Measurements from ENCODE around the gene TAF1D.
"Not testable (repeated sequence)": the region's sequence is repeated elsewhere in the genome, so short reads cannot be mapped to it uniquely, and the experiment has no call there.

Gene TAF1D

GRCh38 chr11:93759123-93759522, 17.8 kb upstream of the TAF1D start:
- not testable (repeated sequence) for H3K9me3 ChIP-seq (ENCODE audit: control insufficient read depth, low read length); H4K8ac ChIP-seq (ENCODE audit: low read length); H3K27ac ChIP-seq (ENCODE audit: low read length, poor library complexity, severe bottlenecking); H3K4ac ChIP-seq (ENCODE audit: low read depth in 1 of 2, low read length in 2 of 2); H2BK12ac ChIP-seq (ENCODE audit: low read length in 2 of 2); H2AFZ ChIP-seq (ENCODE audit: low read depth, low read length); H2BK5ac ChIP-seq (ENCODE audit: low read depth, low read length, poor library complexity, severe bottlenecking); H3K14ac ChIP-seq (ENCODE audit: low read length in 2 of 2); H3K23ac ChIP-seq (ENCODE audit: low read length in 2 of 2); H3K4me2 ChIP-seq (ENCODE audit: low read length, poor library complexity, severe bottlenecking); H3K4me3 ChIP-seq (ENCODE audit: insufficient read depth in 1 of 2, low read depth in 1 of 2, low read length in 2 of 2); H2BK120ac ChIP-seq (ENCODE audit: low read depth, low read length); H3K4me1 ChIP-seq (ENCODE audit: control insufficient read depth, insufficient read depth, low read depth, low read length); H3K27me3 ChIP-seq (ENCODE audit: control insufficient read depth in 1 of 2, insufficient read depth in 1 of 2, low read length in 2 of 2); H2BK15ac ChIP-seq (ENCODE audit: low read depth, poor library complexity, severe bottlenecking); H3K18ac ChIP-seq (ENCODE audit: low read depth in 1 of 2, low read length in 2 of 2); H3K79me1 ChIP-seq (replicated peaks; ENCODE audit: low read length, poor library complexity, severe bottlenecking); H3K9ac ChIP-seq (ENCODE audit: low read length); H4K91ac ChIP-seq (ENCODE audit: low read length); DNase-seq; H2AK5ac ChIP-seq (ENCODE audit: low read length, severe bottlenecking)
- peaks cover 28 to 87% of the 10 kb centered on the region in 2 experiments for H3K36me3 ChIP-seq (ENCODE audit: control insufficient read depth in 1 of 2, insufficient read depth in 2 of 2, low read depth in 1 of 2, low read length in 2 of 2)
- WGBS, result no CpG with 5 or more reads among the region's 4 CpGs

GRCh38 chr11:93757924-93758865, 16.9 kb upstream of the TAF1D start:
- Histone ChIP-seq H3K14ac (ENCODE audit: low read length in 2 of 2) (no peak overlapping the region), H2BK15ac (ENCODE audit: low read depth, poor library complexity, severe bottlenecking) (no peak overlapping the region), H3K79me1 (replicated peaks; ENCODE audit: low read length, poor library complexity, severe bottlenecking) (peaks cover 5% of the 10 kb centered on the region), H2AK5ac (ENCODE audit: low read length, severe bottlenecking) (no peak overlapping the region), H3K27ac (ENCODE audit: low read length, poor library complexity, severe bottlenecking) (no peak overlapping the region), H3K9me3 (ENCODE audit: control insufficient read depth, low read length) (no peaks in the 10 kb centered on the region), H2BK120ac (ENCODE audit: low read depth, low read length) (no peak overlapping the region), H3K4me3 (ENCODE audit: insufficient read depth in 1 of 2, low read depth in 1 of 2, low read length in 2 of 2) (no peak overlapping the region), H3K23ac (ENCODE audit: low read length in 2 of 2) (no peak overlapping the region), H3K18ac (ENCODE audit: low read depth in 1 of 2, low read length in 2 of 2) (no peak overlapping the region), H3K36me3 (ENCODE audit: control insufficient read depth in 1 of 2, insufficient read depth in 2 of 2, low read depth in 1 of 2, low read length in 2 of 2) (peaks cover 24 to 89% of the 10 kb centered on the region in 2 experiments), H4K8ac (ENCODE audit: low read length) (no peak overlapping the region), H2AFZ (ENCODE audit: low read depth, low read length) (no peak overlapping the region), H3K27me3 (ENCODE audit: control insufficient read depth in 1 of 2, insufficient read depth in 1 of 2, low read length in 2 of 2) (no peaks in the 10 kb centered on the region), H3K9ac (ENCODE audit: low read length) (no peak overlapping the region), H3K4me1 (ENCODE audit: control insufficient read depth, insufficient read depth, low read depth, low read length) (no peaks in the 10 kb centered on the region), H2BK12ac (ENCODE audit: low read length in 2 of 2) (no peak overlapping the region), H3K4me2 (ENCODE audit: low read length, poor library complexity, severe bottlenecking) (no peak overlapping the region), H3K4ac (ENCODE audit: low read depth in 1 of 2, low read length in 2 of 2) (no peak overlapping the region), H4K91ac (ENCODE audit: low read length) (no peak overlapping the region), H2BK5ac (ENCODE audit: low read depth, low read length, poor library complexity, severe bottlenecking) (no peak overlapping the region)
- WGBS, result 97% methylated on average over 38 of the region's 38 CpGs
- no peak for DNase-seq

GRCh38 chr11:93757301-93757700, 16.0 kb upstream of the TAF1D start:
- no peak overlapping the region for H3K4me2 ChIP-seq (ENCODE audit: low read length, poor library complexity, severe bottlenecking)
- H3K36me3 ChIP-seq (ENCODE audit: control insufficient read depth in 1 of 2, insufficient read depth in 2 of 2, low read depth in 1 of 2, low read length in 2 of 2), result peaks cover 24 to 81% of the 10 kb centered on the region in 2 experiments
- H3K27me3 ChIP-seq (ENCODE audit: control insufficient read depth in 1 of 2, insufficient read depth in 1 of 2, low read length in 2 of 2), result no peaks in the 10 kb centered on the region
- peaks cover 5% of the 10 kb centered on the region for H3K79me1 ChIP-seq (replicated peaks; ENCODE audit: low read length, poor library complexity, severe bottlenecking)
- no peak for DNase-seq
- no peak overlapping the region for H2BK120ac ChIP-seq (ENCODE audit: low read depth, low read length)
- H4K8ac ChIP-seq (ENCODE audit: low read length), result no peak overlapping the region
- H2AK5ac ChIP-seq (ENCODE audit: low read length, severe bottlenecking), result no peak overlapping the region
- no peak overlapping the region for H2BK5ac ChIP-seq (ENCODE audit: low read depth, low read length, poor library complexity, severe bottlenecking)
- H2BK12ac ChIP-seq (ENCODE audit: low read length in 2 of 2), result no peak overlapping the region
- 96% methylated on average over 3 of the region's 3 CpGs for WGBS
- H3K4me3 ChIP-seq (ENCODE audit: insufficient read depth in 1 of 2, low read depth in 1 of 2, low read length in 2 of 2), result no peak overlapping the region
- H3K4me1 ChIP-seq (ENCODE audit: control insufficient read depth, insufficient read depth, low read depth, low read length), result no peaks in the 10 kb centered on the region
- H3K9ac ChIP-seq (ENCODE audit: low read length), result no peak overlapping the region
- no peak overlapping the region for H3K18ac ChIP-seq (ENCODE audit: low read depth in 1 of 2, low read length in 2 of 2)
- no peak overlapping the region for H2BK15ac ChIP-seq (ENCODE audit: low read depth, poor library complexity, severe bottlenecking)
- no peak overlapping the region for H2AFZ ChIP-seq (ENCODE audit: low read depth, low read length)
- H3K14ac ChIP-seq (ENCODE audit: low read length in 2 of 2), result no peak overlapping the region
- H3K9me3 ChIP-seq (ENCODE audit: control insufficient read depth, low read length), result no peaks in the 10 kb centered on the region
- no peak overlapping the region for H3K23ac ChIP-seq (ENCODE audit: low read length in 2 of 2)
- no peak overlapping the region for H3K27ac ChIP-seq (ENCODE audit: low read length, poor library complexity, severe bottlenecking)
- H4K91ac ChIP-seq (ENCODE audit: low read length), result no peak overlapping the region
- no peak overlapping the region for H3K4ac ChIP-seq (ENCODE audit: low read depth in 1 of 2, low read length in 2 of 2)

- H3K9me3 ChIP-seq (ENCODE audit: control insufficient read depth, low read length), result no peaks in the 10 kb centered on the region
- 100% methylated on average over 3 of the region's 3 CpGs for WGBS
- peaks cover 5% of the 10 kb centered on the region for H3K79me1 ChIP-seq (replicated peaks; ENCODE audit: low read length, poor library complexity, severe bottlenecking)
- H3K27me3 ChIP-seq (ENCODE audit: control insufficient read depth in 1 of 2, insufficient read depth in 1 of 2, low read length in 2 of 2), result no peaks in the 10 kb centered on the region
- no peak overlapping the region for H3K4me3 ChIP-seq (ENCODE audit: insufficient read depth in 1 of 2, low read depth in 1 of 2, low read length in 2 of 2)
- no peak overlapping the region for H3K9ac ChIP-seq (ENCODE audit: low read length)
- H2BK15ac ChIP-seq (ENCODE audit: low read depth, poor library complexity, severe bottlenecking), result no peak overlapping the region
- no peak overlapping the region for H3K4me2 ChIP-seq (ENCODE audit: low read length, poor library complexity, severe bottlenecking)
- no peak overlapping the region for H2AFZ ChIP-seq (ENCODE audit: low read depth, low read length)
- H2BK120ac ChIP-seq (ENCODE audit: low read depth, low read length), result no peak overlapping the region
- no peak overlapping the region for H3K4ac ChIP-seq (ENCODE audit: low read depth in 1 of 2, low read length in 2 of 2)
- no peak overlapping the region for H2AK5ac ChIP-seq (ENCODE audit: low read length, severe bottlenecking)
- H3K14ac ChIP-seq (ENCODE audit: low read length in 2 of 2), result no peak overlapping the region
- no peaks in the 10 kb centered on the region for H3K4me1 ChIP-seq (ENCODE audit: control insufficient read depth, insufficient read depth, low read depth, low read length)
- peaks cover 24 to 79% of the 10 kb centered on the region in 2 experiments for H3K36me3 ChIP-seq (ENCODE audit: control insufficient read depth in 1 of 2, insufficient read depth in 2 of 2, low read depth in 1 of 2, low read length in 2 of 2)
- H2BK12ac ChIP-seq (ENCODE audit: low read length in 2 of 2), result no peak overlapping the region
- no peak for DNase-seq
- H3K27ac ChIP-seq (ENCODE audit: low read length, poor library complexity, severe bottlenecking), result no peak overlapping the region
- no peak overlapping the region for H3K18ac ChIP-seq (ENCODE audit: low read depth in 1 of 2, low read length in 2 of 2)
- no peak overlapping the region for H4K91ac ChIP-seq (ENCODE audit: low read length)
- no peak overlapping the region for H3K23ac ChIP-seq (ENCODE audit: low read length in 2 of 2)
- no peak overlapping the region for H4K8ac ChIP-seq (ENCODE audit: low read length)
- H2BK5ac ChIP-seq (ENCODE audit: low read depth, low read length, poor library complexity, severe bottlenecking), result no peak overlapping the region
Observed at GRCh38 chr11:93756748-93757147, 15.5 kb upstream of the TAF1D start.

All from mesenchymal stem cell (in vitro differentiated cells and primary cell).